ENCODE results near the gene GALNT5.
"Not testable (repeated sequence)": the region's sequence is repeated elsewhere in the genome, so short reads cannot be mapped to it uniquely, and the experiment has no call there.

GALNT5 gene

DNA sequence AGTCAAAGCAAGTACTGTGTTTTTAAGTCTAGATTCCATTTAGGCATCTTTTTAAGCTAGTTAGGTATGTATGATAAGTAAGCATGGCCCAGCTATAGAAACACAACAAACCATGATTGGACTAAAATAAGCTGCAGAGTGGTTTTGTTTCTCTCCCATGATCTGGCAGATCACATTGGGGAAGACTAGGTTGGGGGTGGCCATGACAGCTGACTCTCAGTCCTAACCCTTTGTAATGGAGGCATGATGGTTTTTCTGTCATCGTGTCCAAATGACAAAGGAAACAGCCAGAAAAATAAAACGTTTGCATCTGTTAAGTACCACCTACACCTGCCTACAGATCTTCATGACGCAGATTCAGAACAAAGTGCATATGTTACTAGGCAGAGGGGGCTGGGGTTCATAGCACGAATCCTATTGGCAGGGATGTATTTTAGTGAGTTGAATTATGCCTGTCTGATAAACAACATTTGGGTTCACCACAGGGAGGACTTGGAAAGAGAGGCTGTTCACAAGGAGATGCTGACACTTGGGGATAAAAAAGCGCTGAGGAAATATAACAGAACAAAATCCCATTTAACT is 33.8 kb upstream of the GALNT5 start:
- H3K27ac ChIP-seq, result no peak overlapping the region

DNA sequence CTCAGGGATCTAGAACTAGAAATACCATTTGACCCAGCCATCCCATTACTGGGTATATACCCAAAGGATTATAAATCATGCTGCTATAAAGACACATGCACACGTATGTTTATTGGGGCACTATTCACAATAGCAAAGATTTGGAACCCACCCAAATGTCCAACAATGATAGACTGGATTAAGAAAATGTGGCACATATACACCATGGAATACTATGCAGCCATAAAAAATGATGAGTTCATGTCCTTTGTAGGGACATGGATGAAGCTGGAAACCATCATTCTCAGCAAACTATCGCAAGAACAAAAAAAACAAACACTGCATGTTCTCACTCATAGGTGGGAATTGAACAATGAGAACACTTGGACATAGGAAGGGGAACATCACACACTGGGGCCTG is 33.1 kb upstream of the GALNT5 start:
- not testable (repeated sequence) for H3K27ac ChIP-seq

More for the DNA sequence above, 33.8 kb upstream of the GALNT5 start:
- TF ChIP-seq, protein P1, sequence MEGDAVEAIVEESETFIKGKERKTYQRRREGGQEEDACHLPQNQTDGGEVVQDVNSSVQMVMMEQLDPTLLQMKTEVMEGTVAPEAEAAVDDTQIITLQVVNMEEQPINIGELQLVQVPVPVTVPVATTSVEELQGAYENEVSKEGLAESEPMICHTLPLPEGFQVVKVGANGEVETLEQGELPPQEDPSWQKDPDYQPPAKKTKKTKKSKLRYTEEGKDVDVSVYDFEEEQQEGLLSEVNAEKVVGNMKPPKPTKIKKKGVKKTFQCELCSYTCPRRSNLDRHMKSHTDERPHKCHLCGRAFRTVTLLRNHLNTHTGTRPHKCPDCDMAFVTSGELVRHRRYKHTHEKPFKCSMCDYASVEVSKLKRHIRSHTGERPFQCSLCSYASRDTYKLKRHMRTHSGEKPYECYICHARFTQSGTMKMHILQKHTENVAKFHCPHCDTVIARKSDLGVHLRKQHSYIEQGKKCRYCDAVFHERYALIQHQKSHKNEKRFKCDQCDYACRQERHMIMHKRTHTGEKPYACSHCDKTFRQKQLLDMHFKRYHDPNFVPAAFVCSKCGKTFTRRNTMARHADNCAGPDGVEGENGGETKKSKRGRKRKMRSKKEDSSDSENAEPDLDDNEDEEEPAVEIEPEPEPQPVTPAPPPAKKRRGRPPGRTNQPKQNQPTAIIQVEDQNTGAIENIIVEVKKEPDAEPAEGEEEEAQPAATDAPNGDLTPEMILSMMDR (IDR thresholded peaks at IDR 0.05), result no peak
- TF ChIP-seq ZFX (IDR thresholded peaks at IDR 0.05; ENCODE audit: borderline replicate concordance), result no peak

DNA sequence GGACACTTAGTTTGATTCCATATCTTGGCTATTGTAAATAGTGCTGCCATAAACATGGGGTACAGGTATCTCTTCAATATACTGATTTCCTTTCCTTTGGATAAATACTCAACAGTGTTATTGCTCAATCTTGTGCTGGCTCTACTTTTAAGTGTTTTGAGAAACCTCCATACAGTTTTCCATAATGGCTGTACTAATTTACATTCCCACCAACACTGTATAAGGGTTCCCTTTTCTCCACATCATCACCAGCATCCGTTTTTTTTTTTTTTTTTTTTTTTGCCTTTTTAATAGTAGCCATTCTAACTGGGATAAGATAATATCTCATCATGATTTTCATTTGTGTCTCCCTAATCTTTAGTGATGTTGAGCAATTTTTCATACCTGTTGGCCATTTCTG is 29.9 kb upstream of the GALNT5 start:
- no peak overlapping the region for H3K27ac ChIP-seq
- TF ChIP-seq ZFX (IDR thresholded peaks at IDR 0.05; ENCODE audit: borderline replicate concordance), result no peak
- TF ChIP-seq, protein P1 (IDR thresholded peaks at IDR 0.05), result no peak

DNA sequence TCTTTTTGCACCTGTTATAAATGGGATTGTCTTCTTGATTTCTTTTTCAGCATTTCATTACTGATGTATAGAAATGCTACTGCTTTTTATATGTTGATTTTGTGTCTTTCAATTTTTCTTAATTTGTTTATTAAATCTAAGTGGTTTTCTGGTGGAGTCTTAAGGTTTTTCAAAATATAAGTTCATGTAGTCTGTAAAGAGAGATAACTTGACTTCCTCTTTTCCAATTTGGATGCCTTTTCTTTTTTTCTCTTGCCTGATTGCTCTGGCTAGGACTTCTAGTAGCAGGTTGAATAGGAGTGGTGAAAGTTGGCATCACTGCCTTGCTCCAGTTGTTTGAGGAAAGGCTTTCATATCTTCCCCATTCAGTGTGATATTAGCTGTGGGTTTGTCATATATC is 28.6 kb upstream of the GALNT5 start:
- no peak overlapping the region for H3K27ac ChIP-seq
- TF ChIP-seq, protein P1 (IDR thresholded peaks at IDR 0.05), result no peak
- no peak for TF ChIP-seq ZFX (IDR thresholded peaks at IDR 0.05; ENCODE audit: borderline replicate concordance)

DNA sequence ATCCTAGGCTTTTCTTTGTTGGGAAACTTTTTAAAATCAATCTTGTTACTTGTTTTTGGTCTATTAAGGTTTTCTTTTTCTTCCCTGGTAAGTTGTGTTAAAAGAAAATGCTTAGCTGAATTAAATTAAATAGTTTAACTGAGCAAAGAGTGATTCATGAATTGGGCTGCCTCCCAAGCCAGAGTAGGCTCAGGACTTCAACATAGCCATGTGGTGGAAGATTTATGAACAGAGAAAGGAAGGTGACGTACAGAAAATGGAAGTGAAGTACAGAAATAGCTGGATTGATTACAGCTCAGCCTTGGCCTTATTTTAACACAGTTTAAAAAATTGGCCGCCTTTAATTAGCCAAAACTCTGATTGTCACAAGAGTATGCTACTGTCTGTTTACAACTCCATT is 27.9 kb upstream of the GALNT5 start:
- no peak overlapping the region for H3K27ac ChIP-seq
- TF ChIP-seq, protein P1 (IDR thresholded peaks at IDR 0.05), result no peak
- no peak for TF ChIP-seq ZFX (IDR thresholded peaks at IDR 0.05; ENCODE audit: borderline replicate concordance)

DNA sequence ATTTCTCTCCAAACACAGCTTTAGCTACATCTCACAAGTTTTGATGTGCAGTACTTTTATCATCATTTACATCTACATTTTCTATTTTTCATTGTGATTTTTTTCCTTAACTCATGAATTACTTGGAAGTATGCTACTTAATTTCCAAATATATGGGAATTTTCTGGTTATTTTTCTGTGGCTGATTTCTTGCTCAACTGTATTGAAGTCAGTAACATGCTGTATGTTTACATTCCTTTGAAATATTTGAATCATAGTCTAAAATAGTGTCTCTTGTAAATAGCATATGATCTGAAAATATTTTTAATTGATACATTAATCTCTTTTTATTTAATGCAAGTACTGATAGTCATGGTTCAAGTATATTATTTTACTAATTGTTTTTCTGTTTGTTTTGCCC is 26.0 kb upstream of the GALNT5 start:
- TF ChIP-seq, protein P1 (IDR thresholded peaks at IDR 0.05), result no peak
- TF ChIP-seq ZFX (IDR thresholded peaks at IDR 0.05; ENCODE audit: borderline replicate concordance), result no peak
- no peak overlapping the region for H3K27ac ChIP-seq

DNA sequence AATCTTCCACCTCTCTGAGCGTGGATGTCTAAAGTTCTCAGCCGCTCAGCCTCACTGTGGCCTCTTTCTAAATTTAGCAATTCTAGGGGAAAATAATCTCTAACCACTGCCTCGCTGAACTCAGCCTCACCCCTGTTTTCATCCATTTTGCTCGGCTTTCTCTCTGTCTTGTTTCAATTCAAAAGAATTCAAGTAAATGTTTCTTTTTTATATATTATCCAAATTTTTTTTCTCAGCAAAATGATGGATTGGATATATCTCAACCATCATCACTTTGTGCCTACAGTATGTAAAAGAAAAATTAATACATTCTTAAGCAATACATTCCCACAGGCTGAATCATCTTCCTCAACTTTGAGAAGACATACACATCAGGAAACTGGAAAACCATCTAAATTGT is 24.0 kb upstream of the GALNT5 start:
- TF ChIP-seq, protein P1 (IDR thresholded peaks at IDR 0.05), result no peak
- TF ChIP-seq ZFX (IDR thresholded peaks at IDR 0.05; ENCODE audit: borderline replicate concordance), result no peak
- H3K27ac ChIP-seq, result no peak overlapping the region

DNA sequence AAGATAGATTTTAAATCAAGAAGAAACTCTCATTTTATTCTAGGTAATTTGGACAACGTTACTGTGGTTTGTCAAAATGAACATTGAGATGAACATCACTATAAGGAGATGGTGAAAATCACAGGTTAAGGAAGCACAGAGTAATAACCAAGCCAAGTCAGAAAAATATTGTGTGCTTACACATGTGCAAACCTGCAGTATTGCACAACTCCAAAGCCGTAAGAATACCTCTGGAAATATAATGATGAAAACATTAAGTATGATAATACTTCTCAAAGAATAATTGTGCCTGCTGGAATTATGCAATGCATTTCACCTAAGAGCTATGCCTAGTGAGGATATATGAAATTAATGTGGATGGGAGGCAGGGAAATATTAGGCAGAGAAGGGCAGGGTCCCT is 21.1 kb upstream of the GALNT5 start:
- no peak for TF ChIP-seq ZFX (IDR thresholded peaks at IDR 0.05; ENCODE audit: borderline replicate concordance)
- TF ChIP-seq, protein P1 (IDR thresholded peaks at IDR 0.05), result no peak
- no peak overlapping the region for H3K27ac ChIP-seq

Measured in 22Rv1 (cell line).